ENCODE measurements around the gene KCNJ1.

GRCh38 chr11:128856241-128856640 lies 10.9 kb downstream of the KCNJ1 start:
- TF ChIP-seq, protein P1, sequence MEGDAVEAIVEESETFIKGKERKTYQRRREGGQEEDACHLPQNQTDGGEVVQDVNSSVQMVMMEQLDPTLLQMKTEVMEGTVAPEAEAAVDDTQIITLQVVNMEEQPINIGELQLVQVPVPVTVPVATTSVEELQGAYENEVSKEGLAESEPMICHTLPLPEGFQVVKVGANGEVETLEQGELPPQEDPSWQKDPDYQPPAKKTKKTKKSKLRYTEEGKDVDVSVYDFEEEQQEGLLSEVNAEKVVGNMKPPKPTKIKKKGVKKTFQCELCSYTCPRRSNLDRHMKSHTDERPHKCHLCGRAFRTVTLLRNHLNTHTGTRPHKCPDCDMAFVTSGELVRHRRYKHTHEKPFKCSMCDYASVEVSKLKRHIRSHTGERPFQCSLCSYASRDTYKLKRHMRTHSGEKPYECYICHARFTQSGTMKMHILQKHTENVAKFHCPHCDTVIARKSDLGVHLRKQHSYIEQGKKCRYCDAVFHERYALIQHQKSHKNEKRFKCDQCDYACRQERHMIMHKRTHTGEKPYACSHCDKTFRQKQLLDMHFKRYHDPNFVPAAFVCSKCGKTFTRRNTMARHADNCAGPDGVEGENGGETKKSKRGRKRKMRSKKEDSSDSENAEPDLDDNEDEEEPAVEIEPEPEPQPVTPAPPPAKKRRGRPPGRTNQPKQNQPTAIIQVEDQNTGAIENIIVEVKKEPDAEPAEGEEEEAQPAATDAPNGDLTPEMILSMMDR (IDR thresholded peaks at IDR 0.05) = no peak
- TF ChIP-seq POLR2AphosphoS5 (IDR thresholded peaks at IDR 0.05) = no peak
- TF ChIP-seq POLR2A (IDR thresholded peaks at IDR 0.05; ENCODE audit: low read depth) = no peak
- TF ChIP-seq EP300 (IDR thresholded peaks at IDR 0.05) = no peak
